ENCODE results near the gene LIG3. TPM values are rescaled to one million over a fixed set of nuclear protein-coding genes. Genes with fewer than 3 reads are reported as not detected.

The LIG3 gene
- total and polyA plus RNA-seq, 2 of the 13 experiments (the other 11 are each of a cell fraction or from before 2014, with no cell fraction given) = 34.4 to 36.2 TPM

DNA sequence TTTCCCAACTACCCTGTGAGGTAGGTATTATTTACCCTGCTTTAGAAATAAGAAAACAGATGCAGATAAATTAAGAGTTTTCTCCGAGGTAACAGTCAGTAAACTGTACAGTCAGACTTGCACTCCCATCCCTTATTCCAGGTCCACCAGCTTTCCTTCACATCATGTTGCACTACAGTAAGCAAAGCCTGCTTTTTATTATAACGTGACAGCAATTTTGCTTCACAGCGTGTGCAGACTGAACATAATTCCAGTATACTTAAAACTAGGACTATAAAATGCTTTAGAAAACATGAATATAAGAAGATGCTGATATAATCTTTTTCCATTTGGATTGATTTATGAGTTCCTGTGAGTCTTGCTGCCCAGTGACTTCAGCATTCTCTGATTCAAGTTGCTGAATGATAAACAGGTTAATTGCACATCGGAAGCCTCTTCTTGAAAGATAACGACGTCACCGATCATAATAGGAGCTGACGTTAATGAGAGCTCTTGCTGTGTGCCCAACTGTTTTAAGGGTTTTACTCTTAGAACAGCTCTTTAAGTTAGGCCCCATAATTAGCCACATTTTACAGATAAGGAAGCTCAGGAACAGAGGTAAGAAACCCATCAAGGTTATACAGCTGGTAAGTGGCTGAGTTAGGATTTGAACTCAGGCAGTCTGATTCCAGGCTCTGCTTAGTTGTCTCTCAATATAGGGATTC lies 1.4 kb downstream of the LIG3 start:
- no peak overlapping the region for H2AFZ ChIP-seq (ENCODE audit: low read length)
- no peaks in the 10 kb centered on the region for H3K27me3 ChIP-seq (ENCODE audit: control insufficient read depth in 1 of 2, insufficient read depth in 2 of 2, low read length in 2 of 2)
- in situ Hi-C loops (cut with HindIII; ENCODE audit: extremely low pct_ligation_motif_present, low pct_unique_long_range_greater_than_20kb) = no loop called here
- ATAC-seq (no peak), DNase-seq (ENCODE audit: low spot score) (no peak), FAIRE-seq (no peak)
- H4K20me1 ChIP-seq (ENCODE audit: insufficient read depth, low read length) = no peaks in the 10 kb centered on the region; the same call in 1 of the 2 replicates
- TF ChIP-seq POLR2AphosphoS2 (IDR thresholded peaks at IDR 0.05; ENCODE audit: low read depth, low read length) = no peak
- no peak for TF ChIP-seq TEAD3 (CRISPR knock-in tag; optimal IDR thresholded peaks at IDR 0.05; ENCODE audit: borderline replicate concordance)
- no peak for TF ChIP-seq ETV5 (CRISPR knock-in tag; IDR thresholded peaks at IDR 0.05; ENCODE audit: borderline replicate concordance)
- 0 out of 2 replicates have a peak, but pooled peaks have one; percentile 54 for TF ChIP-seq STAT5B (CRISPR knock-in tag; IDR thresholded peaks at IDR 0.05)
- H3K36me3 ChIP-seq (replicated peaks in 1 of 2; ENCODE audit: control insufficient read depth in 1 of 2, insufficient read depth in 2 of 2, low read length in 2 of 2) = peaks cover 2 to 22% of the 10 kb centered on the region in 2 experiments; a peak in 4 of 5 replicates
- peak overlapping the region; percentile 99 for H3K9ac ChIP-seq (ENCODE audit: insufficient read depth, low read depth, low read length)
- H3K4me2 ChIP-seq (ENCODE audit: low read depth, low read length) = peak overlapping the region; percentile 85
- peaks cover 44% of the 10 kb centered on the region for H3K4me1 ChIP-seq (ENCODE audit: insufficient read depth, low read length)
- WGBS (ENCODE audit: low lambda C conversion rate) = 71% methylated on average over 8 of the region's 8 CpGs
- H3K9me3 ChIP-seq (ENCODE audit: low read length) = no peaks in the 10 kb centered on the region
- intact Hi-C loops (cut with micrococcal nuclease; ENCODE audit: unreplicated experiment) = loop anchor here (2.0 kb wide), 1 partner anchor 21 kb away; the partner anchor contains the start of genes CCT6B and ZNF830
- no TSS peak for BruUV-seq (replicated peaks)
- POLR2A ChIA-PET = interaction anchor here (1.2 to 3.2 kb wide), 7 partner anchors 20 to 147 kb away, joined by 3 to 14 read pairs (median 5); partner anchors contain the start of genes CCT6B, RFFL and ZNF830
- CTCF ChIA-PET (ENCODE audit: low intra/inter-chr PET ratio, low total read pairs) = no interaction called here
- H3K4me3 ChIP-seq (replicated peaks in 1 of 3; ENCODE audit: insufficient read depth in 1 of 3, low read depth in 2 of 3, low read length in 3 of 3) = peak overlapping the region; percentile 73 to 87 (median 86)
- peaks cover 32% of the 10 kb centered on the region for H3K79me2 ChIP-seq (ENCODE audit: insufficient read depth, low read length)
- H3K27ac ChIP-seq (ENCODE audit: extremely low read length, insufficient read depth, low read length) = peak overlapping the region; percentile 98

DNA sequence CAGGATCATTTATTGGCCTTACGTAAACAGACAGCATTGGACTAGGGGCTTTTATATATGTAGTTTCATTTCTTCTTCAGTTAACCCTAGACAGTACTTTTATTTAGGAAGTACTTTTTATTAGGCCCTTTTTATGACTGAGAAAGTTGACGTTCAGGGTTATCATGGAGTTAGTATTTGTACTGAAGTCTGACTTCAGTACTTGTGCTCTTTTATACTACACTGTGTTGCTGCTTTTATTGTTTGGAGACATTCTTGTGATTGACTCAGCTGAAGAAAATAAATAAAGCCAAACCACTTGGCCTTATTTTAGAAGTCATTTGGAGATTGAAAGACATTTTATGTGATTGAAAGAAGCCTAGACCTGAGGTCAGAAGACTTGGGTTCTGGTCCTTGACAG lies 6.9 kb downstream of the LIG3 start:
- ATAC-seq = no peak
- CTCF ChIA-PET (ENCODE audit: low intra/inter-chr PET ratio, low total read pairs) = no interaction called here
- WGBS (ENCODE audit: low lambda C conversion rate) = 97% methylated on average over 2 of the region's 2 CpGs

More for the DNA sequence above, 6.9 kb downstream of the LIG3 start:
- H2AFZ ChIP-seq (ENCODE audit: low read length) = no peak overlapping the region
- peaks cover 13 to 68% of the 10 kb centered on the region in 2 experiments for H3K36me3 ChIP-seq (replicated peaks in 1 of 2; ENCODE audit: control insufficient read depth in 1 of 2, insufficient read depth in 2 of 2, low read length in 2 of 2)
- DNase-seq (ENCODE audit: low spot score) = no peak
- H4K20me1 ChIP-seq (ENCODE audit: insufficient read depth, low read length) = no peaks in the 10 kb centered on the region
- H3K79me2 ChIP-seq (ENCODE audit: insufficient read depth, low read length) = peaks cover 20% of the 10 kb centered on the region
- no peaks in the 10 kb centered on the region for H3K9me3 ChIP-seq (ENCODE audit: low read length)
- intact Hi-C loops (cut with micrococcal nuclease; ENCODE audit: unreplicated experiment) = no loop called here
- H3K27ac ChIP-seq (ENCODE audit: extremely low read length, insufficient read depth, low read length) = no peak overlapping the region
- no peak overlapping the region for H3K4me2 ChIP-seq (ENCODE audit: low read depth, low read length)
- no peak overlapping the region for H3K4me3 ChIP-seq (replicated peaks in 1 of 3; ENCODE audit: insufficient read depth in 1 of 3, low read depth in 2 of 3, low read length in 3 of 3)
- BruUV-seq (replicated peaks) = no TSS peak
- FAIRE-seq = no peak
- no peak overlapping the region for H3K9ac ChIP-seq (ENCODE audit: insufficient read depth, low read depth, low read length)
- POLR2A ChIA-PET = no interaction called here
- TF ChIP-seq MYNN (CRISPR knock-in tag; IDR thresholded peaks at IDR 0.05; ENCODE audit: low read depth) = no peak
- H3K27me3 ChIP-seq (ENCODE audit: control insufficient read depth in 1 of 2, insufficient read depth in 2 of 2, low read length in 2 of 2) = no peaks in the 10 kb centered on the region
- H3K4me1 ChIP-seq (ENCODE audit: insufficient read depth, low read length) = peaks cover 24% of the 10 kb centered on the region
- in situ Hi-C loops (cut with HindIII; ENCODE audit: extremely low pct_ligation_motif_present, low pct_unique_long_range_greater_than_20kb) = no loop called here

Data from HepG2 (cell line).